WTC11 (cell line): ENCODE data around the gene PIMREG. TPM values are rescaled to one million over a fixed set of nuclear protein-coding genes. Genes with fewer than 3 reads are reported as not detected.

Source experiments
- ATAC-seq: fragments of 200-7000 bp; cut with Tn5 transposase; 2 replicates; pipeline ENCODE4 v1.10.0; 2021; ENCODE audit warnings: mild to moderate bottlenecking, moderate library complexity
- CTCF ChIA-PET: fragments of 300-600 bp; sonication (Branson Sonifier 250); formaldehyde crosslinking; loops from one replicate; lab custom pipeline; 2021; ENCODE audit warnings: antibody characterized with exemption; lab: Charles Lee
- POLR2A ChIA-PET: fragments of 350-600 bp; sonication (Branson Sonifier 250); formaldehyde crosslinking; loops from one replicate; lab custom pipeline; 2021; ENCODE audit warnings: antibody characterized with exemption; lab: Charles Lee
- DNase-seq: peaks from one replicate; pipeline ENCODE4 v3.0.0; 2021; ENCODE audit warnings: low spot score
- H3K27ac Mint-ChIP-seq: 2 replicates; pipeline ENCODE4 v1.8.0; 2021; ENCODE audit warnings: mixed read lengths
- H3K27me3 Mint-ChIP-seq: 2 replicates; pipeline ENCODE4 v1.8.0; 2021; ENCODE audit warnings: low read depth, mild to moderate bottlenecking, moderate library complexity, mixed read lengths
- H3K36me3 Mint-ChIP-seq: 2 replicates; pipeline ENCODE4 v1.8.0; 2021; ENCODE audit warnings: mixed read lengths
- H3K4me1 Mint-ChIP-seq: 2 replicates; pipeline ENCODE4 v1.8.0; 2022; ENCODE audit warnings: mixed read lengths
- H3K4me3 Mint-ChIP-seq: 2 replicates; pipeline ENCODE4 v1.8.0; 2021; ENCODE audit warnings: mild to moderate bottlenecking, moderate library complexity, mixed read lengths
- H3K9me3 Mint-ChIP-seq: 2 replicates; pipeline ENCODE4 v1.8.0; 2021; ENCODE audit warnings: mixed read lengths
- ARID4B ChIP-seq: sonication (generic); formaldehyde crosslinking; IDR thresholded peaks from 2 replicates; pipeline ENCODE4 v1.8.0; 2023; ENCODE audit warnings: missing genetic modification reagents, mild to moderate bottlenecking, borderline replicate concordance
- ATF2 ChIP-seq: sonication (generic); formaldehyde crosslinking; IDR thresholded peaks from 2 replicates; pipeline ENCODE4 v1.8.1; 2022; ENCODE audit warnings: low read depth, missing genetic modification reagents, borderline replicate concordance
- ATF6 ChIP-seq: sonication (generic); formaldehyde crosslinking; IDR thresholded peaks from 2 replicates; pipeline ENCODE4 v1.8.1; 2023; ENCODE audit warnings: mild to moderate bottlenecking, missing genetic modification reagents
- CBFB ChIP-seq: sonication (generic); formaldehyde crosslinking; IDR thresholded peaks from 2 replicates; pipeline ENCODE4 v1.8.1; 2022; ENCODE audit warnings: mild to moderate bottlenecking, low read depth, missing genetic modification reagents
- ESRRA ChIP-seq: sonication (generic); formaldehyde crosslinking; IDR thresholded peaks from 2 replicates; pipeline ENCODE4 v1.8.1; 2022; ENCODE audit warnings: mild to moderate bottlenecking, missing genetic modification reagents, borderline replicate concordance
- ETV6 ChIP-seq: sonication (generic); formaldehyde crosslinking; IDR thresholded peaks from 2 replicates; pipeline ENCODE4 v1.8.1; 2022; ENCODE audit warnings: mild to moderate bottlenecking, missing genetic modification reagents
- FOXK1 ChIP-seq: sonication (generic); formaldehyde crosslinking; IDR thresholded peaks from 2 replicates; pipeline ENCODE4 v1.8.0; 2022; ENCODE audit warnings: mild to moderate bottlenecking, moderate library complexity, missing genetic modification reagents
- IRF2 ChIP-seq: sonication (generic); formaldehyde crosslinking; IDR thresholded peaks from 2 replicates; pipeline ENCODE4 v1.8.0; 2022; ENCODE audit warnings: low read depth, missing genetic modification reagents, borderline replicate concordance
- MYBL2 ChIP-seq: sonication (generic); formaldehyde crosslinking; IDR thresholded peaks from 2 replicates; pipeline ENCODE4 v1.8.1; 2023; ENCODE audit warnings: mild to moderate bottlenecking, moderate library complexity, missing genetic modification reagents
- NFE2L1 ChIP-seq: sonication (generic); formaldehyde crosslinking; IDR thresholded peaks from 2 replicates; pipeline ENCODE4 v1.8.1; 2023; ENCODE audit warnings: missing genetic modification reagents
- RELA ChIP-seq: sonication (generic); formaldehyde crosslinking; IDR thresholded peaks from 2 replicates; pipeline ENCODE4 v1.8.1; 2022; ENCODE audit warnings: missing genetic modification reagents, mild to moderate bottlenecking, borderline replicate concordance
- RORB ChIP-seq: fragments of 250-450 bp; sonication (Bioruptor Pico); IDR thresholded peaks from 2 replicates; pipeline ENCODE4 v1.9.0; 2021; ENCODE audit warnings: mild to moderate bottlenecking
- ZBTB43 ChIP-seq: sonication (generic); formaldehyde crosslinking; IDR thresholded peaks from 2 replicates; pipeline ENCODE4 v1.8.1; 2023; ENCODE audit warnings: mild to moderate bottlenecking, missing genetic modification reagents
- ZNF138 ChIP-seq: sonication (generic); formaldehyde crosslinking; conservative IDR thresholded peaks from 2 replicates; pipeline ENCODE4 v1.8.1; 2022; ENCODE audit warnings: mild to moderate bottlenecking, moderate library complexity, missing genetic modification reagents
- total RNA-seq: library from RNA; stranded (reverse); gene quantifications from 3 replicates; pipeline ENCODE4 v1.2.3, GENCODE V29; 2021
- TF ChIP-seq, protein P1 (sequence below): sonication (generic); formaldehyde crosslinking; IDR thresholded peaks from 2 replicates; pipeline ENCODE4 v1.8.0; 2023; ENCODE audit warnings: mild to moderate bottlenecking, missing genetic modification reagents
- TF ChIP-seq, protein P2 (sequence below): sonication (generic); formaldehyde crosslinking; IDR thresholded peaks from 2 replicates; pipeline ENCODE4 v1.8.1; 2022; ENCODE audit warnings: mild to moderate bottlenecking, missing genetic modification reagents, moderate library complexity, borderline replicate concordance
- TF ChIP-seq, protein P3 (sequence below): sonication (generic); formaldehyde crosslinking; IDR thresholded peaks from 2 replicates; pipeline ENCODE4 v1.8.0; 2022; ENCODE audit warnings: mild to moderate bottlenecking, missing genetic modification reagents

Gene PIMREG
- total RNA-seq, 1 experiment from 2014 or later: 92.2 TPM

DNA sequence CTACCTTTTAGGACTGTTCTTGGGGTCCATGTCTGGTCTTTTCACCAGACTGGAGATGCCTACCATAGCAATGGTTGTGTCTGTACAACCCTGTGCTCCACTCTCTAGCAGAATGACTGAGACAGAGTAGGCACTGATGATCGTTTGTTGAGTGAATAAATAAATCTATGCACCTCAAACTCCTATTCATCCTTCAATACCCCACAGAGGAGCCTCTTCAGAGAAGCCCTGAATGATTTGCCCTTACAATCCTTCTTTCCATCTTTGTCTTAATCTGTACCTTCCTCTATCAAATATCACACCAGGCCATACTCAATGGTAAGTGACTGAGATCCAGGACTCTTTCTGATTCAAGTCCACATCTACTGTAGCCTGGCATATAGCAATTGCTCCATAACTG is 23.3 kb downstream of the PIMREG start (continued):
- TF ChIP-seq ATF2: no peak

DNA sequence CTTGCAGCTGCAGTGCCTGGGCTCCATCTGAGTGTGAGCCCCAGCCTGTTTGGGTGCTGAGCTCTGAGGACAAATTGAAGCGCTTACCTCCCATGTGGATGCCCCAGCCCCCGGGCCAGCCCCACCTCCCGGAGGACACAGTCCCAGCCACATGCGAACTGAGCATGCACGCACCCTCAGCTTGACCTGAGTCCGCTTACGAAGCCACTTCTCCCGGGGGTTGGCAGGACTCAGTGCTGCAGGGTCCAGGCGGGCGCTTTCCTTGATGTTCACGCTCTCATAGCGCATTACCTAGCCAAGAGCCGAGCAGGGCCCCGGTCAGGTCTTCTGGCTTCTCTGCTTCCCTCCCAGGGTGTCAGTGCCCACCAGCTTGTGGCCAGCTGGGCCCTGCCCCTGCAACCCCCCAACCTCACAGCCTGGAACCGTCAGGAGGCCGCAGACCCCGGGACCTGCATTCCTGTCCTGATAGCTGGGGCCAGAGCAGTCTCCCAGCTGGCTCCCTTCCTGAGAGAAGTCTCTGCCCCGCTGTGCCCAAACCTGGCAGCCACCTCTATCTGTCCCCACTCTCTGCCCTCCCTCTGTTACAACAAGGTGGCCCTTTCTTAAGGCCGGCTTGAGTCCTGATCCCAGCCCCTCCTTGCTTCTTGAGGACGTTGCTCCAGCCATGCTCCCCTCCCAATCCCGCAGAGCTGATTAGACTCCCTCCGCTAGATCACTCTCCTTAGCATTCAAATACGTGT is 24.0 kb downstream of the PIMREG start:
- DNase-seq (no peak), ATAC-seq (no peak)
- ChIA-PET POLR2A (no interaction called here), CTCF (no interaction called here)
- Mint-ChIP-seq H3K4me3 (no peak overlapping the region), H3K36me3 (no peaks in the 10 kb centered on the region), H3K27me3 (no peaks in the 10 kb centered on the region; the same call in 1 of the 2 replicates), H3K9me3 (peaks cover 4% of the 10 kb centered on the region; the same call in 1 of the 2 replicates), H3K27ac (no peak overlapping the region), H3K4me1 (peaks cover 18% of the 10 kb centered on the region)
- TF ChIP-seq, protein P1, sequence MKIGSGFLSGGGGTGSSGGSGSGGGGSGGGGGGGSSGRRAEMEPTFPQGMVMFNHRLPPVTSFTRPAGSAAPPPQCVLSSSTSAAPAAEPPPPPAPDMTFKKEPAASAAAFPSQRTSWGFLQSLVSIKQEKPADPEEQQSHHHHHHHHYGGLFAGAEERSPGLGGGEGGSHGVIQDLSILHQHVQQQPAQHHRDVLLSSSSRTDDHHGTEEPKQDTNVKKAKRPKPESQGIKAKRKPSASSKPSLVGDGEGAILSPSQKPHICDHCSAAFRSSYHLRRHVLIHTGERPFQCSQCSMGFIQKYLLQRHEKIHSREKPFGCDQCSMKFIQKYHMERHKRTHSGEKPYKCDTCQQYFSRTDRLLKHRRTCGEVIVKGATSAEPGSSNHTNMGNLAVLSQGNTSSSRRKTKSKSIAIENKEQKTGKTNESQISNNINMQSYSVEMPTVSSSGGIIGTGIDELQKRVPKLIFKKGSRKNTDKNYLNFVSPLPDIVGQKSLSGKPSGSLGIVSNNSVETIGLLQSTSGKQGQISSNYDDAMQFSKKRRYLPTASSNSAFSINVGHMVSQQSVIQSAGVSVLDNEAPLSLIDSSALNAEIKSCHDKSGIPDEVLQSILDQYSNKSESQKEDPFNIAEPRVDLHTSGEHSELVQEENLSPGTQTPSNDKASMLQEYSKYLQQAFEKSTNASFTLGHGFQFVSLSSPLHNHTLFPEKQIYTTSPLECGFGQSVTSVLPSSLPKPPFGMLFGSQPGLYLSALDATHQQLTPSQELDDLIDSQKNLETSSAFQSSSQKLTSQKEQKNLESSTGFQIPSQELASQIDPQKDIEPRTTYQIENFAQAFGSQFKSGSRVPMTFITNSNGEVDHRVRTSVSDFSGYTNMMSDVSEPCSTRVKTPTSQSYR (CRISPR knock-in tag): no peak
- TF ChIP-seq ATF6 (CRISPR knock-in tag): no peak
- TF ChIP-seq, protein P2, sequence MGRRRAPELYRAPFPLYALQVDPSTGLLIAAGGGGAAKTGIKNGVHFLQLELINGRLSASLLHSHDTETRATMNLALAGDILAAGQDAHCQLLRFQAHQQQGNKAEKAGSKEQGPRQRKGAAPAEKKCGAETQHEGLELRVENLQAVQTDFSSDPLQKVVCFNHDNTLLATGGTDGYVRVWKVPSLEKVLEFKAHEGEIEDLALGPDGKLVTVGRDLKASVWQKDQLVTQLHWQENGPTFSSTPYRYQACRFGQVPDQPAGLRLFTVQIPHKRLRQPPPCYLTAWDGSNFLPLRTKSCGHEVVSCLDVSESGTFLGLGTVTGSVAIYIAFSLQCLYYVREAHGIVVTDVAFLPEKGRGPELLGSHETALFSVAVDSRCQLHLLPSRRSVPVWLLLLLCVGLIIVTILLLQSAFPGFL (CRISPR knock-in tag): no peak
- no peak for TF ChIP-seq RORB (CRISPR knock-in tag)
- TF ChIP-seq ZNF138 (CRISPR knock-in tag): no peak
- TF ChIP-seq ESRRA: no peak
- TF ChIP-seq ETV6 (CRISPR knock-in tag): no peak
- TF ChIP-seq RELA (CRISPR knock-in tag): no peak
- TF ChIP-seq, protein P3, sequence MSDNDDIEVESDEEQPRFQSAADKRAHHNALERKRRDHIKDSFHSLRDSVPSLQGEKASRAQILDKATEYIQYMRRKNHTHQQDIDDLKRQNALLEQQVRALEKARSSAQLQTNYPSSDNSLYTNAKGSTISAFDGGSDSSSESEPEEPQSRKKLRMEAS (CRISPR knock-in tag): no peak
- no peak for TF ChIP-seq IRF2

GRCh38 chr17:6470146-6470718 is 26.0 kb downstream of the PIMREG start:
- no peaks in the 10 kb centered on the region for H3K36me3 Mint-ChIP-seq
- ATAC-seq (no peak), DNase-seq (no peak)
- H3K27me3 Mint-ChIP-seq: no peaks in the 10 kb centered on the region; the same call in 1 of the 2 replicates
- ChIA-PET POLR2A (no interaction called here), CTCF (interaction anchor here (0.7 to 4.4 kb wide), 4 partner anchors 7 to 97 kb away, joined by 3 to 36 read pairs (median 3); no protein-coding TSS in a partner anchor)
- no peak overlapping the region for H3K4me3 Mint-ChIP-seq
- H3K9me3 Mint-ChIP-seq: peaks cover 4% of the 10 kb centered on the region; the same call in 1 of the 2 replicates
- H3K27ac Mint-ChIP-seq: no peak overlapping the region
- peaks cover 19% of the 10 kb centered on the region for H3K4me1 Mint-ChIP-seq
- TF ChIP-seq NFE2L1 (CRISPR knock-in tag) (no peak), CBFB (CRISPR knock-in tag) (no peak), FOXK1 (CRISPR knock-in tag) (no peak), ZBTB43 (CRISPR knock-in tag) (no peak), ARID4B (CRISPR knock-in tag) (no peak), MYBL2 (no peak)
